B cell (primary cell): ENCODE data around the gene EIF3L.

Source experiments
- EZH2 ChIP-seq: IDR thresholded peaks from 2 replicates; pipeline ENCODE4 v1.6.1; 2012; ENCODE audit warnings: borderline replicate concordance, low read depth, mild to moderate bottlenecking, moderate library complexity, low read length; ENCODE audit not compliant: insufficient read depth, poor library complexity, severe bottlenecking
- TF ChIP-seq, protein P1 (sequence below): fragments of 200-600 bp; IDR thresholded peaks from one replicate; pipeline ENCODE4 v1.8.0; 2022; ENCODE audit warnings: antibody characterized with exemption, mild to moderate bottlenecking

DNA sequence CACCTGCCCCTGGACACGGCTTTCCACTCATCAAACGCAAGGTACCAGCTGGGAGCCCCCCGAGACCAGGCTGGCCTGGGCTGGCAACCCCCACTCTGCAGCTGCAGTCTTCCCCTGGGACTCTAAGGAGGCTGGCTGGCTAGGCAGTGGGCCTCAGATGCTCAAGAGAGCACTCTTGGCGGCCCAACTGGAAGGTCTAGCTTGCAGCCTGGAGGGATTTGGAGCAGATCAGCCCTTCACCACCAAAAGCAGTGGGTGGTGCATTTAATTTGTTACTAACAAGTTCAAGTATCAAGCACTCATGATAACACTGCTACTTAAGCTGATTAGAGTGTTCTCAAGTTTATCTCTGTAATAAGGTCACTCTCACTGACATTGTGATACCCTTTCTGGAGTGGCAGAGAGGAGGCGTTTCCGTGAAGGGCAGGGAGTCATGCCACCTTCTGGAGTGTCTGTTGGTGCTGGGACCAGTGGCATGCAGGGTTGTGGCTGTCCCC, 82.7 kb downstream of the EIF3L start:
- TF ChIP-seq, protein P1, sequence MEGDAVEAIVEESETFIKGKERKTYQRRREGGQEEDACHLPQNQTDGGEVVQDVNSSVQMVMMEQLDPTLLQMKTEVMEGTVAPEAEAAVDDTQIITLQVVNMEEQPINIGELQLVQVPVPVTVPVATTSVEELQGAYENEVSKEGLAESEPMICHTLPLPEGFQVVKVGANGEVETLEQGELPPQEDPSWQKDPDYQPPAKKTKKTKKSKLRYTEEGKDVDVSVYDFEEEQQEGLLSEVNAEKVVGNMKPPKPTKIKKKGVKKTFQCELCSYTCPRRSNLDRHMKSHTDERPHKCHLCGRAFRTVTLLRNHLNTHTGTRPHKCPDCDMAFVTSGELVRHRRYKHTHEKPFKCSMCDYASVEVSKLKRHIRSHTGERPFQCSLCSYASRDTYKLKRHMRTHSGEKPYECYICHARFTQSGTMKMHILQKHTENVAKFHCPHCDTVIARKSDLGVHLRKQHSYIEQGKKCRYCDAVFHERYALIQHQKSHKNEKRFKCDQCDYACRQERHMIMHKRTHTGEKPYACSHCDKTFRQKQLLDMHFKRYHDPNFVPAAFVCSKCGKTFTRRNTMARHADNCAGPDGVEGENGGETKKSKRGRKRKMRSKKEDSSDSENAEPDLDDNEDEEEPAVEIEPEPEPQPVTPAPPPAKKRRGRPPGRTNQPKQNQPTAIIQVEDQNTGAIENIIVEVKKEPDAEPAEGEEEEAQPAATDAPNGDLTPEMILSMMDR: no peak
- no peak for TF ChIP-seq EZH2
